WTC11 (cell line): ENCODE data around the gene SLC4A1AP. TPM values are rescaled to one million over a fixed set of nuclear protein-coding genes. Genes with fewer than 3 reads are reported as not detected.

Experiments
- ATAC-seq: fragments of 200-7000 bp; cut with Tn5 transposase; 2 replicates; pipeline ENCODE4 v1.10.0; 2021; ENCODE audit warnings: mild to moderate bottlenecking, moderate library complexity
- CTCF ChIA-PET: fragments of 300-600 bp; sonication (Branson Sonifier 250); formaldehyde crosslinking; loops from one replicate; lab custom pipeline; 2021; ENCODE audit warnings: antibody characterized with exemption; lab: Charles Lee
- POLR2A ChIA-PET: fragments of 350-600 bp; sonication (Branson Sonifier 250); formaldehyde crosslinking; loops from one replicate; lab custom pipeline; 2021; ENCODE audit warnings: antibody characterized with exemption; lab: Charles Lee
- DNase-seq: peaks from one replicate; pipeline ENCODE4 v3.0.0; 2021; ENCODE audit warnings: low spot score
- H3K27ac Mint-ChIP-seq: 2 replicates; pipeline ENCODE4 v1.8.0; 2021; ENCODE audit warnings: mixed read lengths
- H3K27me3 Mint-ChIP-seq: 2 replicates; pipeline ENCODE4 v1.8.0; 2021; ENCODE audit warnings: low read depth, mild to moderate bottlenecking, moderate library complexity, mixed read lengths
- H3K36me3 Mint-ChIP-seq: 2 replicates; pipeline ENCODE4 v1.8.0; 2021; ENCODE audit warnings: mixed read lengths
- H3K4me1 Mint-ChIP-seq: 2 replicates; pipeline ENCODE4 v1.8.0; 2022; ENCODE audit warnings: mixed read lengths
- H3K4me3 Mint-ChIP-seq: 2 replicates; pipeline ENCODE4 v1.8.0; 2021; ENCODE audit warnings: mild to moderate bottlenecking, moderate library complexity, mixed read lengths
- H3K9me3 Mint-ChIP-seq: 2 replicates; pipeline ENCODE4 v1.8.0; 2021; ENCODE audit warnings: mixed read lengths
- CREB1 ChIP-seq: sonication (generic); formaldehyde crosslinking; IDR thresholded peaks from 2 replicates; pipeline ENCODE4 v1.8.0; 2023; ENCODE audit warnings: mild to moderate bottlenecking, missing genetic modification reagents
- CREM ChIP-seq: sonication (generic); formaldehyde crosslinking; IDR thresholded peaks from 2 replicates; pipeline ENCODE4 v1.8.1; 2022; ENCODE audit warnings: mild to moderate bottlenecking, missing genetic modification reagents, moderate library complexity
- FOXK1 ChIP-seq: sonication (generic); formaldehyde crosslinking; IDR thresholded peaks from 2 replicates; pipeline ENCODE4 v1.8.0; 2022; ENCODE audit warnings: mild to moderate bottlenecking, moderate library complexity, missing genetic modification reagents
- GABPB1 ChIP-seq: sonication (generic); formaldehyde crosslinking; IDR thresholded peaks from 2 replicates; pipeline ENCODE4 v1.8.1; 2023; ENCODE audit warnings: mild to moderate bottlenecking, missing genetic modification reagents
- HMGA2 ChIP-seq: fragments of 250-450 bp; sonication (Bioruptor Pico); IDR thresholded peaks from 2 replicates; pipeline ENCODE4 v1.4.0; 2021; ENCODE audit warnings: mild to moderate bottlenecking, moderate library complexity
- JAZF1 ChIP-seq: fragments of 250-450 bp; sonication (Bioruptor Pico); IDR thresholded peaks from 2 replicates; pipeline ENCODE4 v1.9.0; 2021; ENCODE audit warnings: moderate library complexity, mild to moderate bottlenecking, inconsistent platforms
- MXD4 ChIP-seq: fragments of 250-450 bp; sonication (Bioruptor Pico); IDR thresholded peaks from 2 replicates; pipeline ENCODE4 v1.8.0; 2021; ENCODE audit warnings: mild to moderate bottlenecking, moderate library complexity, borderline replicate concordance
- MYBL2 ChIP-seq: sonication (generic); formaldehyde crosslinking; IDR thresholded peaks from 2 replicates; pipeline ENCODE4 v1.8.1; 2023; ENCODE audit warnings: mild to moderate bottlenecking, moderate library complexity, missing genetic modification reagents
- NFYB ChIP-seq: sonication (generic); formaldehyde crosslinking; conservative IDR thresholded peaks from 2 replicates; pipeline ENCODE4 v1.8.0; 2022; ENCODE audit warnings: low read depth, missing genetic modification reagents
- NR1H2 ChIP-seq: sonication (generic); formaldehyde crosslinking; IDR thresholded peaks from 2 replicates; pipeline ENCODE4 v1.9.0; 2021; ENCODE audit warnings: mild to moderate bottlenecking, moderate library complexity, missing genetic modification reagents
- SOX15 ChIP-seq: fragments of 250-450 bp; sonication (Bioruptor Pico); IDR thresholded peaks from 2 replicates; pipeline ENCODE4 v1.9.0; 2021; ENCODE audit warnings: mild to moderate bottlenecking
- TEAD4 ChIP-seq: sonication (generic); formaldehyde crosslinking; IDR thresholded peaks from 2 replicates; pipeline ENCODE4 v1.8.0; 2022; ENCODE audit warnings: mild to moderate bottlenecking, missing genetic modification reagents
- ZNF219 ChIP-seq: sonication (generic); formaldehyde crosslinking; IDR thresholded peaks from 2 replicates; pipeline ENCODE4 v1.8.0; 2023; ENCODE audit warnings: missing genetic modification reagents, mild to moderate bottlenecking, borderline replicate concordance
- ZNF232 ChIP-seq: sonication (generic); formaldehyde crosslinking; IDR thresholded peaks from 2 replicates; pipeline ENCODE4 v1.8.0; 2022; ENCODE audit warnings: mild to moderate bottlenecking, missing genetic modification reagents
- ZNF416 ChIP-seq: fragments of 250-450 bp; sonication (Bioruptor Pico); IDR thresholded peaks from 2 replicates; pipeline ENCODE4 v1.9.0; 2021; ENCODE audit warnings: mild to moderate bottlenecking, inconsistent platforms
- ZNF423 ChIP-seq: fragments of 250-450 bp; sonication (Bioruptor Pico); IDR thresholded peaks from 2 replicates; pipeline ENCODE4 v2.1.2; 2022; ENCODE audit warnings: mild to moderate bottlenecking, moderate library complexity
- total RNA-seq: library from RNA; stranded (reverse); gene quantifications from 3 replicates; pipeline ENCODE4 v1.2.3, GENCODE V29; 2021
- TF ChIP-seq, protein P1 (sequence below): sonication (generic); formaldehyde crosslinking; IDR thresholded peaks from 2 replicates; pipeline ENCODE4 v1.8.1; 2023; ENCODE audit warnings: mild to moderate bottlenecking, missing genetic modification reagents
- TF ChIP-seq, protein P2 (sequence below): sonication (generic); formaldehyde crosslinking; IDR thresholded peaks from 2 replicates; pipeline ENCODE4 v1.8.0; 2023; ENCODE audit warnings: missing genetic modification reagents, mild to moderate bottlenecking, borderline replicate concordance
- TF ChIP-seq, protein P3 (sequence below): sonication (generic); formaldehyde crosslinking; IDR thresholded peaks from 2 replicates; pipeline ENCODE4 v1.8.1; 2022; ENCODE audit warnings: mild to moderate bottlenecking, moderate library complexity, missing genetic modification reagents
- TF ChIP-seq, protein P4 (sequence below): sonication (generic); formaldehyde crosslinking; IDR thresholded peaks from 2 replicates; pipeline ENCODE4 v1.8.1; 2022; ENCODE audit warnings: mild to moderate bottlenecking, missing genetic modification reagents, moderate library complexity, borderline replicate concordance
- TF ChIP-seq, protein P5 (sequence below): fragments of 250-450 bp; sonication (Bioruptor Pico); IDR thresholded peaks from 2 replicates; pipeline ENCODE4 v1.8.0; 2021; ENCODE audit warnings: mild to moderate bottlenecking

Gene SLC4A1AP
- total RNA-seq, 1 experiment from 2014 or later: 20.1 TPM

DNA sequence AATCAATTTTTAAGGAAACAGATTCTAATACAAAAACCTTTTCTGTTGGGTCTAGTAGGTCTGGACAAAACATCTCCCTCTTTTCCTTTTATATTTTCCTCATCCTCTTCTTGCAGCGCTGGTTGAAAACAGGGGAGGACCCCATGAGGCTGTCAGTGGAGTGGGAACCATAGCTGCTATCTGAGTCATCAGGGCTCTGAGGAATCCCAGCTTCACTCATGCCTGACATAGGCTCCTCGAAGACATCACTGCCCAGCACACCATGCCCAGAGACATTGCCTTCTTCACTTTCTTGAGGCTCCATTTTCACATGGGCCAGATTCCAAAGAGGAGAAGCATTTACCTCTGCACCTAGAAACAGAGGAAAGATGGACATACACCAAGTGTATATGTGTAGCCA, 10.3 kb upstream of the SLC4A1AP start:
- peaks cover 60% of the 10 kb centered on the region for H3K36me3 Mint-ChIP-seq
- H3K4me1 Mint-ChIP-seq: no peaks in the 10 kb centered on the region; the same call in 1 of the 2 replicates
- no peak overlapping the region for H3K27ac Mint-ChIP-seq
- no peak for DNase-seq
- TF ChIP-seq, protein P1, sequence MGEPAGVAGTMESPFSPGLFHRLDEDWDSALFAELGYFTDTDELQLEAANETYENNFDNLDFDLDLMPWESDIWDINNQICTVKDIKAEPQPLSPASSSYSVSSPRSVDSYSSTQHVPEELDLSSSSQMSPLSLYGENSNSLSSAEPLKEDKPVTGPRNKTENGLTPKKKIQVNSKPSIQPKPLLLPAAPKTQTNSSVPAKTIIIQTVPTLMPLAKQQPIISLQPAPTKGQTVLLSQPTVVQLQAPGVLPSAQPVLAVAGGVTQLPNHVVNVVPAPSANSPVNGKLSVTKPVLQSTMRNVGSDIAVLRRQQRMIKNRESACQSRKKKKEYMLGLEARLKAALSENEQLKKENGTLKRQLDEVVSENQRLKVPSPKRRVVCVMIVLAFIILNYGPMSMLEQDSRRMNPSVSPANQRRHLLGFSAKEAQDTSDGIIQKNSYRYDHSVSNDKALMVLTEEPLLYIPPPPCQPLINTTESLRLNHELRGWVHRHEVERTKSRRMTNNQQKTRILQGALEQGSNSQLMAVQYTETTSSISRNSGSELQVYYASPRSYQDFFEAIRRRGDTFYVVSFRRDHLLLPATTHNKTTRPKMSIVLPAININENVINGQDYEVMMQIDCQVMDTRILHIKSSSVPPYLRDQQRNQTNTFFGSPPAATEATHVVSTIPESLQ (CRISPR knock-in tag): no peak
- TF ChIP-seq ZNF423 (CRISPR knock-in tag): no peak
- no peak for TF ChIP-seq CREB1
- TF ChIP-seq, protein P2, sequence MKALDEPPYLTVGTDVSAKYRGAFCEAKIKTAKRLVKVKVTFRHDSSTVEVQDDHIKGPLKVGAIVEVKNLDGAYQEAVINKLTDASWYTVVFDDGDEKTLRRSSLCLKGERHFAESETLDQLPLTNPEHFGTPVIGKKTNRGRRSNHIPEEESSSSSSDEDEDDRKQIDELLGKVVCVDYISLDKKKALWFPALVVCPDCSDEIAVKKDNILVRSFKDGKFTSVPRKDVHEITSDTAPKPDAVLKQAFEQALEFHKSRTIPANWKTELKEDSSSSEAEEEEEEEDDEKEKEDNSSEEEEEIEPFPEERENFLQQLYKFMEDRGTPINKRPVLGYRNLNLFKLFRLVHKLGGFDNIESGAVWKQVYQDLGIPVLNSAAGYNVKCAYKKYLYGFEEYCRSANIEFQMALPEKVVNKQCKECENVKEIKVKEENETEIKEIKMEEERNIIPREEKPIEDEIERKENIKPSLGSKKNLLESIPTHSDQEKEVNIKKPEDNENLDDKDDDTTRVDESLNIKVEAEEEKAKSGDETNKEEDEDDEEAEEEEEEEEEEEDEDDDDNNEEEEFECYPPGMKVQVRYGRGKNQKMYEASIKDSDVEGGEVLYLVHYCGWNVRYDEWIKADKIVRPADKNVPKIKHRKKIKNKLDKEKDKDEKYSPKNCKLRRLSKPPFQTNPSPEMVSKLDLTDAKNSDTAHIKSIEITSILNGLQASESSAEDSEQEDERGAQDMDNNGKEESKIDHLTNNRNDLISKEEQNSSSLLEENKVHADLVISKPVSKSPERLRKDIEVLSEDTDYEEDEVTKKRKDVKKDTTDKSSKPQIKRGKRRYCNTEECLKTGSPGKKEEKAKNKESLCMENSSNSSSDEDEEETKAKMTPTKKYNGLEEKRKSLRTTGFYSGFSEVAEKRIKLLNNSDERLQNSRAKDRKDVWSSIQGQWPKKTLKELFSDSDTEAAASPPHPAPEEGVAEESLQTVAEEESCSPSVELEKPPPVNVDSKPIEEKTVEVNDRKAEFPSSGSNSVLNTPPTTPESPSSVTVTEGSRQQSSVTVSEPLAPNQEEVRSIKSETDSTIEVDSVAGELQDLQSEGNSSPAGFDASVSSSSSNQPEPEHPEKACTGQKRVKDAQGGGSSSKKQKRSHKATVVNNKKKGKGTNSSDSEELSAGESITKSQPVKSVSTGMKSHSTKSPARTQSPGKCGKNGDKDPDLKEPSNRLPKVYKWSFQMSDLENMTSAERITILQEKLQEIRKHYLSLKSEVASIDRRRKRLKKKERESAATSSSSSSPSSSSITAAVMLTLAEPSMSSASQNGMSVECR (CRISPR knock-in tag): no peak
- no peak for TF ChIP-seq ZNF219 (CRISPR knock-in tag)
- TF ChIP-seq MXD4 (CRISPR knock-in tag): no peak
- no peak for TF ChIP-seq CREM (CRISPR knock-in tag)
- TF ChIP-seq ZNF416 (CRISPR knock-in tag): no peak
- TF ChIP-seq ZNF232 (CRISPR knock-in tag): no peak
- TF ChIP-seq SOX15 (CRISPR knock-in tag): no peak
- TF ChIP-seq TEAD4 (CRISPR knock-in tag): no peak
- TF ChIP-seq, all 79 proteins: peak for 0
- no peak overlapping the region for H3K4me3 Mint-ChIP-seq
- ChIA-PET POLR2A (no interaction called here), CTCF (interaction anchor here (0.8 kb wide), 1 partner anchor 30 kb away, joined by 3 read pairs; no protein-coding TSS in a partner anchor)
- ATAC-seq: no peak
- no peaks in the 10 kb centered on the region for H3K27me3 Mint-ChIP-seq
- no peaks in the 10 kb centered on the region for H3K9me3 Mint-ChIP-seq

- 0 out of 2 replicates have a peak overlapping the region, but pooled peaks have one; percentile 24 for H3K27ac Mint-ChIP-seq
- POLR2A ChIA-PET: no interaction called here
Observed at GRCh38 chr2:27655155-27655951, 8.3 kb upstream of the SLC4A1AP start.

DNA sequence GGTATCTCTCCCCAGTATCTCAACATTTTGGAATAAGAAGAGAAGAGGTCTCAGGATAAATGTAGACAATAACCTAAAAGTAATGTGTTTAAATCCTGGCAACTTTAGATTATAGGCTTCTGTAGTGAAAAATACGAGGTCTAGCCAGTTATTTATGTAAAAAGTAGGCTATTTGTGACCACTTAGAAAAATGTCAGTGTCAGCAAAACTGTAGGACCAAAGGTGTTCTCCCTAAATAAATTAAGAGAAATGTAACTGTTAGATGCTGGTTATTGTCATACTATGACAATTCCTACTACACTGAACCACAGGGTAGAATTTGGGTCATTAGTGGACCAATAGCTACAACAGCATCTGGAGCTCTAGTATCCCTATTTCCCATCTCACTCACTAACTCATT, 2.3 kb upstream of the SLC4A1AP start:
- Mint-ChIP-seq H3K9me3 (no peaks in the 10 kb centered on the region), H3K27ac (no peak overlapping the region), H3K4me3 (peak overlapping the region; percentile 99), H3K36me3 (peaks cover 34% of the 10 kb centered on the region), H3K27me3 (no peaks in the 10 kb centered on the region), H3K4me1 (peaks cover 17% of the 10 kb centered on the region)
- POLR2A ChIA-PET: no interaction called here
- CTCF ChIA-PET: no interaction called here
- ATAC-seq (no peak), DNase-seq (no peak)
- TF ChIP-seq, protein P3, sequence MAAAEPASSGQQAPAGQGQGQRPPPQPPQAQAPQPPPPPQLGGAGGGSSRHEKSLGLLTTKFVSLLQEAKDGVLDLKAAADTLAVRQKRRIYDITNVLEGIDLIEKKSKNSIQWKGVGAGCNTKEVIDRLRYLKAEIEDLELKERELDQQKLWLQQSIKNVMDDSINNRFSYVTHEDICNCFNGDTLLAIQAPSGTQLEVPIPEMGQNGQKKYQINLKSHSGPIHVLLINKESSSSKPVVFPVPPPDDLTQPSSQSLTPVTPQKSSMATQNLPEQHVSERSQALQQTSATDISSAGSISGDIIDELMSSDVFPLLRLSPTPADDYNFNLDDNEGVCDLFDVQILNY (CRISPR knock-in tag): no peak
- TF ChIP-seq JAZF1 (no peak), NFYB (CRISPR knock-in tag) (no peak), GABPB1 (CRISPR knock-in tag) (no peak), NR1H2 (no peak), MYBL2 (no peak), HMGA2 (CRISPR knock-in tag) (no peak), ZNF423 (CRISPR knock-in tag) (no peak), FOXK1 (no peak), ZNF416 (CRISPR knock-in tag) (no peak)
- TF ChIP-seq, protein P4, sequence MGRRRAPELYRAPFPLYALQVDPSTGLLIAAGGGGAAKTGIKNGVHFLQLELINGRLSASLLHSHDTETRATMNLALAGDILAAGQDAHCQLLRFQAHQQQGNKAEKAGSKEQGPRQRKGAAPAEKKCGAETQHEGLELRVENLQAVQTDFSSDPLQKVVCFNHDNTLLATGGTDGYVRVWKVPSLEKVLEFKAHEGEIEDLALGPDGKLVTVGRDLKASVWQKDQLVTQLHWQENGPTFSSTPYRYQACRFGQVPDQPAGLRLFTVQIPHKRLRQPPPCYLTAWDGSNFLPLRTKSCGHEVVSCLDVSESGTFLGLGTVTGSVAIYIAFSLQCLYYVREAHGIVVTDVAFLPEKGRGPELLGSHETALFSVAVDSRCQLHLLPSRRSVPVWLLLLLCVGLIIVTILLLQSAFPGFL (CRISPR knock-in tag): no peak
- TF ChIP-seq, protein P5, sequence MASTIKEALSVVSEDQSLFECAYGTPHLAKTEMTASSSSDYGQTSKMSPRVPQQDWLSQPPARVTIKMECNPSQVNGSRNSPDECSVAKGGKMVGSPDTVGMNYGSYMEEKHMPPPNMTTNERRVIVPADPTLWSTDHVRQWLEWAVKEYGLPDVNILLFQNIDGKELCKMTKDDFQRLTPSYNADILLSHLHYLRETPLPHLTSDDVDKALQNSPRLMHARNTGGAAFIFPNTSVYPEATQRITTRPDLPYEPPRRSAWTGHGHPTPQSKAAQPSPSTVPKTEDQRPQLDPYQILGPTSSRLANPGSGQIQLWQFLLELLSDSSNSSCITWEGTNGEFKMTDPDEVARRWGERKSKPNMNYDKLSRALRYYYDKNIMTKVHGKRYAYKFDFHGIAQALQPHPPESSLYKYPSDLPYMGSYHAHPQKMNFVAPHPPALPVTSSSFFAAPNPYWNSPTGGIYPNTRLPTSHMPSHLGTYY (CRISPR knock-in tag): no peak

More at GRCh38 chr2:27655155-27655951, 8.3 kb upstream of the SLC4A1AP start:
- H3K4me3 Mint-ChIP-seq: no peak overlapping the region
- DNase-seq (no peak), ATAC-seq (peak; percentile 39)
- no peaks in the 10 kb centered on the region for H3K9me3 Mint-ChIP-seq
- no peaks in the 10 kb centered on the region for H3K27me3 Mint-ChIP-seq
- CTCF ChIA-PET: interaction anchor here (1.4 to 2.1 kb wide), 2 partner anchors 28 to 352 kb away, joined by 3 to 8 read pairs; no protein-coding TSS in a partner anchor
- no peaks in the 10 kb centered on the region; the same call in 1 of the 2 replicates for H3K4me1 Mint-ChIP-seq
- no peak for TF ChIP-seq ZNF219 (CRISPR knock-in tag)
- peaks cover 60% of the 10 kb centered on the region for H3K36me3 Mint-ChIP-seq
